ENCODE measurements around the gene CPE.
"Not testable (repeated sequence)": the region's sequence is repeated elsewhere in the genome, so short reads cannot be mapped to it uniquely, and the experiment has no call there.

The CPE gene

DNA sequence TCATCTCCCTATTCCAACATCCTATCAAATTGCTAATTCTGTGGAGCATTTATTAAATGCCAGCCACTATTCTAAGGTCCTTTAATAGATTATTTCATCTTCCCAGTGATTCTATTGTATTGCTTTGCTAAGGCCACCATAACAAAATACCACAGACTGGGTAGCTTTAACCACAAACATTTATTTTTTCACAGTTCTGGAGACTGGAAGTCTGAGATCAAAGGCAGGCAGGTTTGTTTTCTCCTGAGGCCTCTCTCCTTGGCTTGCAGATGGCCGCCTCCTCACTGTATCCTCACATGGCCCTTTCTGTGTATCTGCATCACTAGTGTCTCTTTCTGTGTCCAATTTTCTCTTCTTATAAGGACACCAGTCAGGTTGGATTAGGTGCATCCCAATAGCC is 64.5 kb downstream of the CPE start:
- Histone ChIP-seq H3K27me3 (ENCODE audit: control insufficient read depth, insufficient read depth, low read length) (no peaks in the 10 kb centered on the region), H3K9me3 (ENCODE audit: control insufficient read depth, low read depth, low read length) (no peaks in the 10 kb centered on the region), H3K4me1 (ENCODE audit: control insufficient read depth, low read depth, low read length) (no peaks in the 10 kb centered on the region), H3K9ac (ENCODE audit: low read length) (no peak overlapping the region), H3K4me3 (ENCODE audit: low read length) (no peak overlapping the region), H3K36me3 (ENCODE audit: control insufficient read depth, low read depth, low read length) (no peaks in the 10 kb centered on the region), H3K27ac (ENCODE audit: low read length) (no peak overlapping the region)

DNA sequence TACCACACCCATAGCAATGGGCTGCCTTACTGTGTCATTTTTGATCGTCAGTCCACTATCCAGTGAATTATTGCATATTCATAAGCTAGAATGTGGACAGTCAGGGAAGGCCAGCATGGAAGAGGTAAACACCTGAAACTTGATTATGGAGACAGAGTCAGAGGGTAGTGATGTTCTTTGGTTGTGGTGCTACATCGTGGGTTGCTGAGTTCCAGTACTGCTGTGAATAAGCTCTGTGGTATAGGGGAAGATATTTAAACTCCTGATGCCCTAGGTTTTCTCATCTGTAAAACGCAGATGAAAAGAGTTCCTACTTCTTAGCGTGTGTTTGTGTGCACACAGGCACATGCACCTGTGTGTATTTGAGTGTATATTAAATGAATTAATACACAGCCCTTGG is 69.9 kb downstream of the CPE start:
- no peak overlapping the region for H3K9ac ChIP-seq (ENCODE audit: low read length)

DNA sequence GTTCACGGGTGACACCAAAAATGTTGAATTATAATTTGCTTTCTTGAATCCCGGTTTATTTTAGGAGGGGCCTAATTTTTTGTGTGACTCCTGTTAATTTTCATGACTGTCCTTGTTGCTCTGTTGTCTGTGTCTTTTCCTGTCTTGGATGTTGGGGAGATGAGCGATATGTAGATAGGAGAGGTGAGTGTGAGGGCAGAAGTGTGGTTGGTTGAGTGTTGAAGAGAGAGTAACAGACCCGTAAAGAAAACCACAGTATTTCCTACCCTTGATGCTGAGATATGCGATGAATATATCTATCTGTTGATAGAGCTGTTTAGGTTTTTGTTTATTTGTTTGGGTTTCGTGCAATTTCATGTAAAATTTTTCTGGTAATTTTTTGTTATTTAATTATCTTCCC is 70.5 kb downstream of the CPE start:
- H3K36me3 ChIP-seq (ENCODE audit: control insufficient read depth, low read depth, low read length) = no peaks in the 10 kb centered on the region
- H3K4me1 ChIP-seq (ENCODE audit: control insufficient read depth, low read depth, low read length) = no peaks in the 10 kb centered on the region
- H3K9ac ChIP-seq (ENCODE audit: low read length) = no peak overlapping the region
- H3K9me3 ChIP-seq (ENCODE audit: control insufficient read depth, low read depth, low read length) = no peaks in the 10 kb centered on the region
- H3K27ac ChIP-seq (ENCODE audit: low read length) = no peak overlapping the region
- no peak overlapping the region for H3K4me3 ChIP-seq (ENCODE audit: low read length)
- no peaks in the 10 kb centered on the region for H3K27me3 ChIP-seq (ENCODE audit: control insufficient read depth, insufficient read depth, low read length)

More for the DNA sequence above, 69.9 kb downstream of the CPE start:
- Histone ChIP-seq H3K36me3 (ENCODE audit: control insufficient read depth, low read depth, low read length) (no peaks in the 10 kb centered on the region), H3K27ac (ENCODE audit: low read length) (no peak overlapping the region), H3K4me1 (ENCODE audit: control insufficient read depth, low read depth, low read length) (no peaks in the 10 kb centered on the region), H3K27me3 (ENCODE audit: control insufficient read depth, insufficient read depth, low read length) (no peaks in the 10 kb centered on the region), H3K9me3 (ENCODE audit: control insufficient read depth, low read depth, low read length) (no peaks in the 10 kb centered on the region), H3K4me3 (ENCODE audit: low read length) (no peak overlapping the region)

DNA sequence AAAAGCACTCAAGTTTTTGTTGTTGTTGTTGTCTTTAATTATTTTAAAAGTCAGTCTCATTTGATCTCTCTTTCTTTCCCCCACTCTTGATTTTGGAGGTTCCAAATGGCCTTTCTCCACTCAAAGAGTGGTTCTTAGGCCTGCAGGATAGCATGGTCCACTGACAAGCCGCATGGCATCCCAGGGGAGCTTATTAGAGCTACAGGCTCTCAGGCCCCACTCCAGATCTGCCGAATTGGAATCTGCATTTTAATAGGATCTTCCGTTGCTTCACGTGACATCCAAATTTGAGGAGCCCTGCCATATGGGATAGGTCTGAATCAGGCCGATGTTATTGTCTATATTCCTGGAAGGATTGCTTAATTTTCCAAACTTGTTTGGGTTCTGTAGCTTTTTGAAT is 72.1 kb downstream of the CPE start:
- Histone ChIP-seq H3K4me3 (ENCODE audit: low read length) (no peak overlapping the region), H3K9ac (ENCODE audit: low read length) (no peak overlapping the region), H3K27ac (ENCODE audit: low read length) (no peak overlapping the region), H3K27me3 (ENCODE audit: control insufficient read depth, insufficient read depth, low read length) (no peaks in the 10 kb centered on the region), H3K36me3 (ENCODE audit: control insufficient read depth, low read depth, low read length) (no peaks in the 10 kb centered on the region), H3K9me3 (ENCODE audit: control insufficient read depth, low read depth, low read length) (no peaks in the 10 kb centered on the region), H3K4me1 (ENCODE audit: control insufficient read depth, low read depth, low read length) (no peaks in the 10 kb centered on the region)

- not testable (repeated sequence) for H3K4me1 ChIP-seq (ENCODE audit: control insufficient read depth, low read depth, low read length); H3K4me3 ChIP-seq (ENCODE audit: low read length); H3K9ac ChIP-seq (ENCODE audit: low read length); H3K27me3 ChIP-seq (ENCODE audit: control insufficient read depth, insufficient read depth, low read length); H3K9me3 ChIP-seq (ENCODE audit: control insufficient read depth, low read depth, low read length); H3K27ac ChIP-seq (ENCODE audit: low read length); H3K36me3 ChIP-seq (ENCODE audit: control insufficient read depth, low read depth, low read length)
Observed at GRCh38 chr4:165453140-165453539, 74.3 kb downstream of the CPE start.

GRCh38 chr4:165454426-165454825 is 75.6 kb downstream of the CPE start:
- no peak overlapping the region for H3K27ac ChIP-seq (ENCODE audit: low read length)

DNA sequence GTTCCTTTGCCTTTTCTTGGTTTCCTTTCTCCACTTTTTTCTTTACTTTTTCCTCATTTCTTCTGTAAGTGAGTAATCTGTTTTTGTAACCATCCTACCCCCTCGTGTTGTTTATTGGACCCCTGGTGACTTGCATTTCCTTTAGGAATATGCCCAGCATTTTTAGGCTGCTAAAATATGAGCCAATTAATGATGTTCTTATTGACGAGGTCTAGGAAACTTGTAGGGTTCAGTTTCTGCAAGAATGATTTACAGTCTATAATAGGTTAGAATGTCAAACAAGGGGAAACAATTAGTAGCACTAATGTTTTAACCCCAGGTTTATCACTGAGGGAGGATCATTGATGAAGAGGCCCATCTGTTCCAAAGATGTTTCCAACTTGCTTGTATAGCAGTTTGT is 79.0 kb downstream of the CPE start:
- Histone ChIP-seq H3K36me3 (ENCODE audit: control insufficient read depth, low read depth, low read length) (no peaks in the 10 kb centered on the region), H3K9ac (ENCODE audit: low read length) (no peak overlapping the region), H3K27me3 (ENCODE audit: control insufficient read depth, insufficient read depth, low read length) (no peaks in the 10 kb centered on the region), H3K4me1 (ENCODE audit: control insufficient read depth, low read depth, low read length) (peaks cover 9% of the 10 kb centered on the region), H3K4me3 (ENCODE audit: low read length) (no peak overlapping the region), H3K27ac (ENCODE audit: low read length) (no peak overlapping the region), H3K9me3 (ENCODE audit: control insufficient read depth, low read depth, low read length) (no peaks in the 10 kb centered on the region)

More at GRCh38 chr4:165454426-165454825, 75.6 kb downstream of the CPE start:
- Histone ChIP-seq H3K27me3 (ENCODE audit: control insufficient read depth, insufficient read depth, low read length) (no peaks in the 10 kb centered on the region), H3K36me3 (ENCODE audit: control insufficient read depth, low read depth, low read length) (no peaks in the 10 kb centered on the region), H3K9ac (ENCODE audit: low read length) (no peak overlapping the region), H3K4me3 (ENCODE audit: low read length) (no peak overlapping the region), H3K4me1 (ENCODE audit: control insufficient read depth, low read depth, low read length) (peaks cover 9% of the 10 kb centered on the region), H3K9me3 (ENCODE audit: control insufficient read depth, low read depth, low read length) (no peaks in the 10 kb centered on the region)

DNA sequence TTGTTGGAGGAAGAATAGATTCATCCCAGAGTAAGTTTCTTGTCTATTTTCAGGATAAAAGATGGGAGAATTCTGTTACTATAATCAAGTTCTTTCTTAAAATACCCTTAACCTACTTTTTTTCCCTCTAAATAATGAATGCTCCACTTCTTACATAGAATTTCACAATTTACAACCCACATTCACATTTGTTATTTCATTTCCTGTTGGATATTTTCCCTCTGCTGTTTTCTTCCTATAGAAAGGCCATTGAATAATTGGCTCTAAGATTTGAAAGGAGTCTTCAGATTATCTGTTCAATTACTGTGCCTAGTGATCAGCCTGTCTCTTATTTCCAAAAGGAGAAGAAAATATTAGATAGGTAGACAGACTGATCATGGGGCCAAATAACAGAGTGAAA is 79.7 kb downstream of the CPE start:
- H3K4me1 ChIP-seq (ENCODE audit: control insufficient read depth, low read depth, low read length) = peaks cover 9% of the 10 kb centered on the region
- no peak overlapping the region for H3K4me3 ChIP-seq (ENCODE audit: low read length)
- no peaks in the 10 kb centered on the region for H3K36me3 ChIP-seq (ENCODE audit: control insufficient read depth, low read depth, low read length)
- H3K9me3 ChIP-seq (ENCODE audit: control insufficient read depth, low read depth, low read length) = no peaks in the 10 kb centered on the region
- no peak overlapping the region for H3K27ac ChIP-seq (ENCODE audit: low read length)
- H3K9ac ChIP-seq (ENCODE audit: low read length) = no peak overlapping the region
- no peaks in the 10 kb centered on the region for H3K27me3 ChIP-seq (ENCODE audit: control insufficient read depth, insufficient read depth, low read length)

GRCh38 chr4:165461159-165461821 is 82.5 kb downstream of the CPE start:
- H3K4me1 ChIP-seq (ENCODE audit: control insufficient read depth, low read depth, low read length) = peaks cover 9% of the 10 kb centered on the region
- H3K9ac ChIP-seq (ENCODE audit: low read length) = no peak overlapping the region
- no peak overlapping the region for H3K27ac ChIP-seq (ENCODE audit: low read length)
- no peaks in the 10 kb centered on the region for H3K27me3 ChIP-seq (ENCODE audit: control insufficient read depth, insufficient read depth, low read length)
- H3K9me3 ChIP-seq (ENCODE audit: control insufficient read depth, low read depth, low read length) = no peaks in the 10 kb centered on the region
- H3K36me3 ChIP-seq (ENCODE audit: control insufficient read depth, low read depth, low read length) = no peaks in the 10 kb centered on the region
- H3K4me3 ChIP-seq (ENCODE audit: low read length) = no peak overlapping the region

DNA sequence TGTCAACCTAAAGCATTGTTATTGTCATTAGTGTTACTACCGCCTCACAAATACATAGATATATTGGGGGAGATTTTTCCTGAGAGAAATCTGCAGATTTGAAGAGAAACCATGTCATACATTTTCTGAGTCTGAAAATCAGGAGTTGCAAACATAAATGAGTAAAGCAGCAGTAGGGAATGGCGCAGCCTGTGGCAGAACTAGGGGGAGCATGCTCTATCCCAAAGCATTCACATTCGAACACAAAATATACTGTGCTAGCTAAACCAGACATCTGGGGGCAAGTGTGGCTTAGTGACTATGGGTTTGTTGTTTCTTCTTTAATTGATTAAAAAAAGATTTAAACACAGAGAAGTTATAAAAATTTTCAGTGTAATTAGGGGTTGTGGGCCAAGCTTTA is 83.2 kb downstream of the CPE start:
- Histone ChIP-seq H3K36me3 (ENCODE audit: control insufficient read depth, low read depth, low read length) (no peaks in the 10 kb centered on the region), H3K9ac (ENCODE audit: low read length) (no peak overlapping the region), H3K27ac (ENCODE audit: low read length) (no peak overlapping the region), H3K9me3 (ENCODE audit: control insufficient read depth, low read depth, low read length) (no peaks in the 10 kb centered on the region), H3K4me3 (ENCODE audit: low read length) (no peak overlapping the region), H3K4me1 (ENCODE audit: control insufficient read depth, low read depth, low read length) (peaks cover 9% of the 10 kb centered on the region), H3K27me3 (ENCODE audit: control insufficient read depth, insufficient read depth, low read length) (no peaks in the 10 kb centered on the region)

DNA sequence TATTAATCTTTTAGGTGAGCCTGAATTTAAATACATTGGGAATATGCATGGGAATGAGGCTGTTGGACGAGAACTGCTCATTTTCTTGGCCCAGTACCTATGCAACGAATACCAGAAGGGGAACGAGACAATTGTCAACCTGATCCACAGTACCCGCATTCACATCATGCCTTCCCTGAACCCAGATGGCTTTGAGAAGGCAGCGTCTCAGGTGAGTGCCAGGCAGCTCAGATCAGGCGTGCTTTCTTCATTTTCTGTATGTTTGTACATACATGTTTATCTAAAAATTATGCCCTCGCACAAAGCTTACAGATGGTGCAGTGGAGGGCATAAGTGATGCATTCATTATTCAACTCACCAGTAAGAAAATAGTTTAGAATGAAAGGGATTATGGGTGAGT is 85.6 kb downstream of the CPE start:
- H3K27ac ChIP-seq (ENCODE audit: low read length) = no peak overlapping the region
- H3K4me1 ChIP-seq (ENCODE audit: control insufficient read depth, low read depth, low read length) = no peaks in the 10 kb centered on the region
- no peaks in the 10 kb centered on the region for H3K36me3 ChIP-seq (ENCODE audit: control insufficient read depth, low read depth, low read length)
- no peaks in the 10 kb centered on the region for H3K27me3 ChIP-seq (ENCODE audit: control insufficient read depth, insufficient read depth, low read length)
- no peak overlapping the region for H3K9ac ChIP-seq (ENCODE audit: low read length)
- H3K9me3 ChIP-seq (ENCODE audit: control insufficient read depth, low read depth, low read length) = no peaks in the 10 kb centered on the region
- H3K4me3 ChIP-seq (ENCODE audit: low read length) = no peak overlapping the region

- H3K27ac ChIP-seq (ENCODE audit: low read length) = no peak overlapping the region
- no peaks in the 10 kb centered on the region for H3K4me1 ChIP-seq (ENCODE audit: control insufficient read depth, low read depth, low read length)
- no peak overlapping the region for H3K9ac ChIP-seq (ENCODE audit: low read length)
- H3K4me3 ChIP-seq (ENCODE audit: low read length) = no peak overlapping the region
- no peaks in the 10 kb centered on the region for H3K9me3 ChIP-seq (ENCODE audit: control insufficient read depth, low read depth, low read length)
- H3K27me3 ChIP-seq (ENCODE audit: control insufficient read depth, insufficient read depth, low read length) = no peaks in the 10 kb centered on the region
- no peaks in the 10 kb centered on the region for H3K36me3 ChIP-seq (ENCODE audit: control insufficient read depth, low read depth, low read length)
Observed at GRCh38 chr4:165464813-165465381, 86.1 kb downstream of the CPE start.

Data from iPS-18a (cell line).